Fibroblast of lung (primary cell): ENCODE data around the gene DNTT. TPM values are rescaled to one million over a fixed set of nuclear protein-coding genes. Genes with fewer than 3 reads are reported as not detected.

Source experiments
- DNase-seq, 2 donors: peaks; one replicate each; pipeline versions ENCODE4 v3.0.0 to v3.0.0-alpha.2; 2010; ENCODE audit warnings: low read depth in 2 of 2
- H2AFZ ChIP-seq: 2 replicates; pipeline ENCODE4 v1.5.1; 2012; ENCODE audit warnings: low read length, control low read depth, inconsistent platforms
- H3K27ac ChIP-seq: 2 replicates; pipeline ENCODE4 v1.5.1; 2011; ENCODE audit warnings: low read length, control low read depth; ENCODE audit not compliant: insufficient read depth
- H3K27me3 ChIP-seq: 2 replicates; pipeline ENCODE4 v1.5.1; 2011; ENCODE audit warnings: mild to moderate bottlenecking, low read length; ENCODE audit not compliant: control insufficient read depth, insufficient read depth
- H3K36me3 ChIP-seq: 2 replicates; pipeline ENCODE4 v1.5.1; 2011; ENCODE audit warnings: low read length; ENCODE audit not compliant: control insufficient read depth, insufficient read depth
- H3K4me1 ChIP-seq: 2 replicates; pipeline ENCODE4 v1.5.1; 2011; ENCODE audit warnings: low read length; ENCODE audit not compliant: control insufficient read depth, insufficient read depth; ENCODE audit errors: extremely low read depth
- H3K4me2 ChIP-seq: 2 replicates; pipeline ENCODE4 v1.5.1; 2011; ENCODE audit warnings: low read length, control low read depth; ENCODE audit not compliant: insufficient read depth; ENCODE audit errors: extremely low read depth
- H3K4me3 ChIP-seq, 4 experiments: fragments of 200-600 bp in 1 of 4; sonication (generic) in 1 of 4; replicated peaks in 1 of 4; 2 replicates each; pipeline ENCODE4 v1.5.1; 2011 to 2016; ENCODE audit warnings: low read length in 4 of 4, low read depth in 3 of 4, mild to moderate bottlenecking in 3 of 4, control low read depth in 2 of 4, inconsistent platforms in 1 of 4, mixed read lengths in 1 of 4; ENCODE audit not compliant: insufficient read depth in 1 of 4; ENCODE audit errors: control extremely low read depth in 1 of 4
- H3K79me2 ChIP-seq: 2 replicates; pipeline ENCODE4 v1.5.1; 2012; ENCODE audit warnings: mild to moderate bottlenecking, low read length, inconsistent platforms; ENCODE audit not compliant: control insufficient read depth, insufficient read depth
- H3K9ac ChIP-seq: 2 replicates; pipeline ENCODE4 v1.5.1; 2011; ENCODE audit warnings: mild to moderate bottlenecking, low read length, control low read depth; ENCODE audit not compliant: insufficient read depth
- H3K9me3 ChIP-seq: 2 replicates; pipeline ENCODE4 v1.5.1; 2012; ENCODE audit warnings: low read depth, low read length; ENCODE audit not compliant: control insufficient read depth, insufficient read depth
- H4K20me1 ChIP-seq: 2 replicates; pipeline ENCODE4 v1.5.1; 2011; ENCODE audit warnings: low read length; ENCODE audit not compliant: control insufficient read depth, insufficient read depth; ENCODE audit errors: extremely low read depth
- EZH2 ChIP-seq: IDR thresholded peaks from 2 replicates; pipeline ENCODE4 v1.5.1; 2012; ENCODE audit warnings: low read length, control low read depth, mild to moderate bottlenecking; ENCODE audit errors: missing control alignments
- polyA plus RNA-seq, 2 donors: library from polyadenylated mRNA; depleted of rRNA in 1 of 2; stranded (reverse) in 1 of 2; unstranded in 1 of 2; fragments of >200 nt; gene quantifications; 2 replicates each; pipeline ENCODE4 v1.2.1, GENCODE V29; 2011 to 2012; ENCODE audit warnings: missing spikeins in 1 of 2
- total RNA-seq: library from RNA; depleted of rRNA; stranded (reverse); fragments of >200 nt; gene quantifications from 2 replicates; pipeline ENCODE4 v1.2.1, GENCODE V29; 2014
- TF ChIP-seq, protein P1 (sequence below), 2 donors: IDR thresholded peaks in 1 of 2; conservative IDR thresholded peaks in 1 of 2; 1 replicate in 1 of 2; 2 replicates in 1 of 2; pipeline ENCODE4 v1.5.1; 2011 to 2012; ENCODE audit warnings: low read length in 2 of 2, control low read depth in 1 of 2, inconsistent platforms in 1 of 2, low read depth in 1 of 2, mild to moderate bottlenecking in 1 of 2

Gene DNTT
- total and polyA plus RNA-seq, 2 donors (not counting 1 experiment from before 2014, with no cell fraction given): not detected

DNA sequence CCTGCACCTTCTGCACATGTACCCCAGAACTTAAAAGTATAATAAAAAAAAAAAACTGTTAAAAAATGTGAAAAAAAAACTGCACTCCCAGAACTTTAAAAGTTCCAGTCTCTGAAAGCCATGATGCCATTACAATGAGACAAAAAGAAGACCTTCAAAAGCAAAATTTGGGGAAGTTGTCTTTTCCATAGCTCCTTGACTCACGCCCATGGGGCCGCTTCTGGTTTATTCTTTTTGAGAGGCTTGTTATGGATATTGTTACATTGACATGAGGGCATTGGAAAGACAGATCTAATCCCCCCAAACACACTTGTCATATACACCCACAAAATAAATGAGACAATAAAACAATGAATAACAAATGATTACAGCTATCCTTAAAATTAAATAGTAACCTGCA, 33.7 kb upstream of the DNTT start:
- no peak overlapping the region for H3K9ac ChIP-seq
- no peak overlapping the region for H3K4me2 ChIP-seq
- DNase-seq: no peak
- peak overlapping the region in 2 of 4 experiments; percentile 23 to 46 for H3K4me3 ChIP-seq
- H3K27ac ChIP-seq: no peak overlapping the region
- H3K27me3 ChIP-seq: no peaks in the 10 kb centered on the region
- no peaks in the 10 kb centered on the region for H3K9me3 ChIP-seq
- H3K79me2 ChIP-seq: no peaks in the 10 kb centered on the region
- no peaks in the 10 kb centered on the region for H3K36me3 ChIP-seq
- no peak overlapping the region for H2AFZ ChIP-seq
- no peaks in the 10 kb centered on the region for H4K20me1 ChIP-seq
- H3K4me1 ChIP-seq: no peaks in the 10 kb centered on the region
- TF ChIP-seq, protein P1, sequence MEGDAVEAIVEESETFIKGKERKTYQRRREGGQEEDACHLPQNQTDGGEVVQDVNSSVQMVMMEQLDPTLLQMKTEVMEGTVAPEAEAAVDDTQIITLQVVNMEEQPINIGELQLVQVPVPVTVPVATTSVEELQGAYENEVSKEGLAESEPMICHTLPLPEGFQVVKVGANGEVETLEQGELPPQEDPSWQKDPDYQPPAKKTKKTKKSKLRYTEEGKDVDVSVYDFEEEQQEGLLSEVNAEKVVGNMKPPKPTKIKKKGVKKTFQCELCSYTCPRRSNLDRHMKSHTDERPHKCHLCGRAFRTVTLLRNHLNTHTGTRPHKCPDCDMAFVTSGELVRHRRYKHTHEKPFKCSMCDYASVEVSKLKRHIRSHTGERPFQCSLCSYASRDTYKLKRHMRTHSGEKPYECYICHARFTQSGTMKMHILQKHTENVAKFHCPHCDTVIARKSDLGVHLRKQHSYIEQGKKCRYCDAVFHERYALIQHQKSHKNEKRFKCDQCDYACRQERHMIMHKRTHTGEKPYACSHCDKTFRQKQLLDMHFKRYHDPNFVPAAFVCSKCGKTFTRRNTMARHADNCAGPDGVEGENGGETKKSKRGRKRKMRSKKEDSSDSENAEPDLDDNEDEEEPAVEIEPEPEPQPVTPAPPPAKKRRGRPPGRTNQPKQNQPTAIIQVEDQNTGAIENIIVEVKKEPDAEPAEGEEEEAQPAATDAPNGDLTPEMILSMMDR (conservative IDR thresholded peaks at IDR 0.05 in 1 of 2, IDR thresholded peaks at IDR 0.05 in 1 of 2; ENCODE audit: low read depth in 1 of 2, low read length in 2 of 2): no peak
- TF ChIP-seq EZH2: no peak

DNA sequence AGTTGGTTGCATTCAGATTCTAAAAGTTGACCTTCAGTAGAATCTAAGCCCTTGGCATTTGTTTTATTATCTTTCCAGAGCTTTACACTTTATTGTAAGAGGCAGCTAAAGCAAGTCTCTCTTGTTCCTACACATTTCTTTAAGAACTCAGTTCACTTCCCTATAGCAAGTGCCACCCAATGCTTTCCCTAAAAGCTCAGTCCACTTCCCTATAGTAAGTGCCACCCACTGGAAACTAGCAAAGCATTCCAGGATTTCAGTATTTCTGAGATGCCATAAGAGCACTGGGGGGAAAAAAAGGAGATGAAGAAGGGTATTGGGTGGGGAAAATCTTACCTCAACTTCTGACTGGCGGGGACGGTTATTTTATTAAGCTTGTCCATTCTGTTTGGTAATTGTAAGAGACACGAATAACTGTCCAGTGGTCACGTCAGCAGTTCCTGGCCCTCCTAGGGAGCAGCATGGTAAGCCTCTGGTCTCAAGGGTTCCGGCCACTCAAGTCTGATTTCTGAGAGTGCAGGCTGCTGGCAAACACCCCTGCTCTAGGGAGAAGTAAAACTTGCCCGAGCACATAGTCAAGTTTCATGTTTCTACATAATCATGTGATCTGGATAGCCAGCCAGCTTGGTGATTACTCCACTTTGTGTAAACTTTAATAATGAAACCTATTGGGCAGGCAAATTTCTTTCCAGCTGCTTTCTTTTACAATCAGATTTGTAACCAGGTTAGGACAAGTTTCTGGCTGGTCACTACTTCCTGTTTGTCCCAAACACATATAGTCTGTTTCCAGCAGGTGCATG, 33.0 kb upstream of the DNTT start, which contains the start of gene BLNK:
TSS of gene BLNK (minus strand) at position 554 of the 800 bp plus-strand sequence. CDS start at position 383, 171 bp downstream.
- Histone ChIP-seq H3K36me3 (no peaks in the 10 kb centered on the region), H3K9ac (no peak within 1 kb of the TSS), H2AFZ (no peak within 1 kb of the TSS), H3K4me3 (peak within 1 kb of the TSS in 2 of 4 experiments; percentile 23 to 46), H3K9me3 (no peaks in the 10 kb centered on the region), H3K27ac (no peak within 1 kb of the TSS), H3K4me1 (no peaks in the 10 kb centered on the region), H4K20me1 (no peaks in the 10 kb centered on the region), H3K27me3 (no peaks in the 10 kb centered on the region), H3K4me2 (no peak within 1 kb of the TSS), H3K79me2 (no peaks in the 10 kb centered on the region)
- DNase-seq: peak in 1 of 2 donors; percentile 64
- no peak for TF ChIP-seq EZH2
- TF ChIP-seq, protein P1 (conservative IDR thresholded peaks at IDR 0.05 in 1 of 2, IDR thresholded peaks at IDR 0.05 in 1 of 2; ENCODE audit: low read depth in 1 of 2, low read length in 2 of 2): no peak

DNA sequence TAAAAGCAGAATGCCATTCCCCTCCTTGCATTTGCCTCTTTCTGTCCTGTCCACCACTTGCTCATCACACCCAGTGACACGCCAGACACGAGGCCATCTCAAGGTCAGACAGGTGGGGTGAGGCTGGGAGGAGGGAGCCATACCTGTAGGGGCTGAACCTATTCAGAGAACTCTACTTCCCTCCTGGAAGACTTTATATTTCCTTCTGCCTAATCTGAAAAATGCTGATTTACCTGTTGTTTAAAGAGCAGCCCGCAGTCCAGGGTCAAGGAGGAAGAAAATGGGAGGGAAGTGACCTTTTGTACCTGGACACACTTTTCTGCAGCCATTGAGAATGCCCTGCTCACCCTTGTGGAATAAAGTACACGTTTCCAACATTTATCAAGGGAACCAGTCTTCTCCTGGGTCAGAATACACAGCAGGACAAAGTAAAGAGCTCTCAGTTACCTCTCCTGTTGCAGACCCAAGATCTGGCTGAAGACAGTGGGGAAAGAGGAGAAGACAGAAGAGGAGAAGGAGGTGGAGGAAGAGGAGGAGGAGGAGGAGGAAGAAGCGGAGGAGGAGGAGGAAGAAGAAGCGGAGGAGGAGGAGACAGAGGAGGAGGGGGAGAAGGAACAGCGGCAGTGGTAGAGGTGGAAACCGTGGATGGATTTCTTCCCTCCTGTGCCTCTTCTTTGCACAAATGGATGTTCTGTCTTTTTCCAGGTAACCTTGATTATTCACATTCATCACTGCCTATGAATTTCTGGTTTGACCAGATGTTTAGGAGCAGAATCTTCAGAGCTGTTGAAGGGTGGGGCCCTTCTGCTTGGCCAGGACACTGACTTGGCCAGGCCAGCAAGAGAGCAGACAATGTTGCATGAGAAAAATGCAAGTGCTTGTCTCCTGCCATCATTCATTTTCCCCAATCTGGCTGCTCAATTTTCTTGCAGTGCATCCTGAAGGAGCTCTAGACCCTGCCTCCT, 31.6 kb upstream of the DNTT start:
- Histone ChIP-seq H3K4me1 (no peaks in the 10 kb centered on the region), H3K9me3 (no peaks in the 10 kb centered on the region), H3K36me3 (no peaks in the 10 kb centered on the region), H3K79me2 (no peaks in the 10 kb centered on the region), H3K4me3 (no peak overlapping the region), H3K9ac (no peak overlapping the region), H3K27ac (no peak overlapping the region), H2AFZ (no peak overlapping the region), H4K20me1 (no peaks in the 10 kb centered on the region), H3K4me2 (no peak overlapping the region), H3K27me3 (no peaks in the 10 kb centered on the region)
- no peak for DNase-seq
- TF ChIP-seq, protein P1 (conservative IDR thresholded peaks at IDR 0.05 in 1 of 2, IDR thresholded peaks at IDR 0.05 in 1 of 2; ENCODE audit: low read depth in 1 of 2, low read length in 2 of 2): no peak
- TF ChIP-seq EZH2: no peak
